ENCODE data around the gene CIBAR2.

The CIBAR2 gene

DNA sequence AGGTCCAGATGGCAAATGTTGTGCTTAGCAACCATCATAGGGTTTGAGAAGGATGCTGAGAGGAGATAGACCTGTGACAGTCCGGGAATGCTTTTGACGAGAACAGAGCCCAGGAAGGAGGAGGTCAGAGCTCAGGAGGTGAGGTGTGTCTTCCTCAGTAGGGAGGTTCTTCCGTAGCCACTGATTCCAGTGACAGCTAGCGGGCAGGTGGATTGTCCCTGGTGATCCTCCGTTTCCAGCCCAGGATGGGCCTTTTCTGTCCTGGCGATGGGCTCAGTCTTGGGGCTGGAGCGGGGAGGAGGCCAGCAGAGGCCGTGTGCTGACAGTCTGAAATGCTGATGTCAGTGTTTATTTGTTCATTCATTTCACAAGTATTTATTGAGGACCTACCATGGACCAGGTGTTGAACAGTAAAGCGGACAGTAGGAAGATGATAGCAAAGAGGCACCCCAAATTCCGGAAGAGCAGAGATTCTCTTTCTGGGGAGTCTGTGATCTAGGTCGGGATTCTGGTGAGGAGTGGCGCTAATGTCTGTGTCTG, 45.9 kb downstream of the CIBAR2 start:
- H3K27me3 ChIP-seq (ENCODE audit: low read depth, low read length), result 0 out of 2 replicates have a peak, but pooled peaks cover 9% of the 10 kb centered on the region
- TF ChIP-seq, protein P1, sequence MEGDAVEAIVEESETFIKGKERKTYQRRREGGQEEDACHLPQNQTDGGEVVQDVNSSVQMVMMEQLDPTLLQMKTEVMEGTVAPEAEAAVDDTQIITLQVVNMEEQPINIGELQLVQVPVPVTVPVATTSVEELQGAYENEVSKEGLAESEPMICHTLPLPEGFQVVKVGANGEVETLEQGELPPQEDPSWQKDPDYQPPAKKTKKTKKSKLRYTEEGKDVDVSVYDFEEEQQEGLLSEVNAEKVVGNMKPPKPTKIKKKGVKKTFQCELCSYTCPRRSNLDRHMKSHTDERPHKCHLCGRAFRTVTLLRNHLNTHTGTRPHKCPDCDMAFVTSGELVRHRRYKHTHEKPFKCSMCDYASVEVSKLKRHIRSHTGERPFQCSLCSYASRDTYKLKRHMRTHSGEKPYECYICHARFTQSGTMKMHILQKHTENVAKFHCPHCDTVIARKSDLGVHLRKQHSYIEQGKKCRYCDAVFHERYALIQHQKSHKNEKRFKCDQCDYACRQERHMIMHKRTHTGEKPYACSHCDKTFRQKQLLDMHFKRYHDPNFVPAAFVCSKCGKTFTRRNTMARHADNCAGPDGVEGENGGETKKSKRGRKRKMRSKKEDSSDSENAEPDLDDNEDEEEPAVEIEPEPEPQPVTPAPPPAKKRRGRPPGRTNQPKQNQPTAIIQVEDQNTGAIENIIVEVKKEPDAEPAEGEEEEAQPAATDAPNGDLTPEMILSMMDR (IDR thresholded peaks at IDR 0.05; ENCODE audit: low read depth, low read length), result no peak
- no peak for TF ChIP-seq EZH2phosphoT487 (IDR thresholded peaks at IDR 0.05; ENCODE audit: low read depth)

DNA sequence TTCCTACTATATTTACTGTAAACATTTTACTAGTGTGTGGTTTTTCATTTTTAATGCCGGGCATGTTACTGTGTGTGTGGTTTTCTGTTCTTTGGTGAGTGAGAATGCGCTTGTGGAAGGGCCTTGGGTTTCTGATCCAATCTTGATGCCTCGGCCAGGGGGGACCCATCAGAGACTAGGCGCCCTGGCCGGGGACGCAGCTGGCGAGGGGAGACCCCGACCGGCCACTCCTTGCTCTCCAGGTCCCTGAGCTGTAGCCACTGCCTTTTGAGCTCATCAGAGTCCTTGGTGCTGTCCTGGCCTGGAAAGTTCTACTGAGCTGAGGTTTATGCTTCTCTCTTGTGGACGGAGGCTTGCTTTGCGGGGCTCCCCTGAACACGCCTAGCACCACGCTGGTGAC, 47.2 kb downstream of the CIBAR2 start:
- TF ChIP-seq EZH2phosphoT487 (IDR thresholded peaks at IDR 0.05; ENCODE audit: low read depth), result no peak
- TF ChIP-seq, protein P1 (IDR thresholded peaks at IDR 0.05; ENCODE audit: low read depth, low read length), result no peak
- no peaks in the 10 kb centered on the region for H3K4me1 ChIP-seq (ENCODE audit: low read length)

More for the DNA sequence above, 45.9 kb downstream of the CIBAR2 start:
- Histone ChIP-seq H3K79me2 (ENCODE audit: low read length) (no peaks in the 10 kb centered on the region), H3K27ac (ENCODE audit: low read length) (no peak overlapping the region), H2AFZ (ENCODE audit: low read depth, low read length) (no peak overlapping the region), H3K4me3 (ENCODE audit: low read length) (no peak overlapping the region), H3K4me1 (ENCODE audit: low read length) (no peaks in the 10 kb centered on the region), H3K9ac (ENCODE audit: low read length) (no peak overlapping the region), H4K20me1 (ENCODE audit: insufficient read depth, low read length) (no peaks in the 10 kb centered on the region), H3K4me2 (ENCODE audit: low read length) (no peak overlapping the region), H3K9me3 (ENCODE audit: insufficient read depth, low read length) (no peaks in the 10 kb centered on the region), H3K36me3 (replicated peaks; ENCODE audit: low read depth, low read length) (no peaks in the 10 kb centered on the region)

DNA sequence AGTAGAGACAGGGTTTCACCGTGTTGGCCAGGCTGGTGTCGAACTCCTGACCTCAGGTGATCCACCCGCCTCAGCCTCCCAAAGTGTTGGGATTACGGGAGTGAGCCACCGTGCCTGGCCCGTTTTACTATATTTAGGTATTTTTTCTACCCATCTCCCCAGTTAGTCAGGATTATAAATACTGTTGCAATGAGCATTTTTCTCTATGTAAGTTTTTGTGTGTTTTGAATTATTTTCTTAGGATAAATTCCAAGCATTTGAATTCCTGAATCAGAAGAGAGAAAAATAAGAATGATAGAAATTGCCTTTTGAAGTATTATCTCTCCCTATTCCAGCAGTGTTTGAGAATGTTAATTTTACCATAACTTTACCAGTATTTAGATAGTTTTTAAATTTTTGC, 48.1 kb downstream of the CIBAR2 start:
- no peaks in the 10 kb centered on the region for H3K36me3 ChIP-seq (replicated peaks; ENCODE audit: low read depth, low read length)
- no peak overlapping the region for H2AFZ ChIP-seq (ENCODE audit: low read depth, low read length)
- H3K27ac ChIP-seq (ENCODE audit: low read length), result no peak overlapping the region
- H3K9me3 ChIP-seq (ENCODE audit: insufficient read depth, low read length), result no peaks in the 10 kb centered on the region
- H3K9ac ChIP-seq (ENCODE audit: low read length), result no peak overlapping the region
- TF ChIP-seq, protein P1 (IDR thresholded peaks at IDR 0.05; ENCODE audit: low read depth, low read length), result no peak
- no peak for TF ChIP-seq EZH2phosphoT487 (IDR thresholded peaks at IDR 0.05; ENCODE audit: low read depth)
- H3K4me2 ChIP-seq (ENCODE audit: low read length), result no peak overlapping the region
- H3K27me3 ChIP-seq (ENCODE audit: low read depth, low read length), result peaks cover 12% of the 10 kb centered on the region
- no peak overlapping the region for H3K4me3 ChIP-seq (ENCODE audit: low read length)
- no peaks in the 10 kb centered on the region for H4K20me1 ChIP-seq (ENCODE audit: insufficient read depth, low read length)
- H3K4me1 ChIP-seq (ENCODE audit: low read length), result no peaks in the 10 kb centered on the region
- H3K79me2 ChIP-seq (ENCODE audit: low read length), result no peaks in the 10 kb centered on the region

More for the DNA sequence above, 47.2 kb downstream of the CIBAR2 start:
- Histone ChIP-seq H3K4me2 (ENCODE audit: low read length) (no peak overlapping the region), H3K9me3 (ENCODE audit: insufficient read depth, low read length) (no peaks in the 10 kb centered on the region), H3K79me2 (ENCODE audit: low read length) (no peaks in the 10 kb centered on the region), H3K27me3 (ENCODE audit: low read depth, low read length) (0 out of 2 replicates have a peak, but pooled peaks cover 11% of the 10 kb centered on the region), H3K9ac (ENCODE audit: low read length) (no peak overlapping the region), H4K20me1 (ENCODE audit: insufficient read depth, low read length) (no peaks in the 10 kb centered on the region), H3K27ac (ENCODE audit: low read length) (no peak overlapping the region), H3K4me3 (ENCODE audit: low read length) (no peak overlapping the region), H3K36me3 (replicated peaks; ENCODE audit: low read depth, low read length) (no peaks in the 10 kb centered on the region), H2AFZ (ENCODE audit: low read depth, low read length) (no peak overlapping the region)

DNA sequence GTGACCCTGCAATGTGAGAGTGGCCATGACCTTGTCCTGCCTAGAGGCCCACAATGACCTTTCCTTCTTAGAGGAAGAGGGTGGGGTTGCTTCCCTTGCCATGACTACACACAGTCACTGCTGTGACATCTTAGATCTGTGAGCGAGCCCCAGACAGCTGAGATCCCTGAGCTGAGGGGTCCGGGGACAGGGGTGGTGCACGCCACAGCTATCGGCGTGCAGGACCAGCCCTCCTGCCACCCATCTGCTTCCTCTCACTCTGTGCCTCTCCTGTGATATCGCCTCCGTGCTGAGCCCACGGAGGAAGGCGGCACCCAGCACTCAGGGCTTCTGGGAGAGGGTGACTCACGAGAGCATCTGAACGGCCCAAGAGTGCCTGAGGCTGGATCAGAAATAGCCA, 49.4 kb downstream of the CIBAR2 start:
- Histone ChIP-seq H3K27ac (ENCODE audit: low read length) (no peak overlapping the region), H3K36me3 (replicated peaks; ENCODE audit: low read depth, low read length) (no peaks in the 10 kb centered on the region), H4K20me1 (ENCODE audit: insufficient read depth, low read length) (no peaks in the 10 kb centered on the region), H3K4me2 (ENCODE audit: low read length) (no peak overlapping the region), H3K79me2 (ENCODE audit: low read length) (no peaks in the 10 kb centered on the region), H2AFZ (ENCODE audit: low read depth, low read length) (no peak overlapping the region), H3K27me3 (ENCODE audit: low read depth, low read length) (peaks cover 26% of the 10 kb centered on the region), H3K4me1 (ENCODE audit: low read length) (no peaks in the 10 kb centered on the region), H3K9ac (ENCODE audit: low read length) (no peak overlapping the region), H3K4me3 (ENCODE audit: low read length) (no peak overlapping the region), H3K9me3 (ENCODE audit: insufficient read depth, low read length) (no peaks in the 10 kb centered on the region)
- TF ChIP-seq, protein P1 (IDR thresholded peaks at IDR 0.05; ENCODE audit: low read depth, low read length), result no peak
- no peak for TF ChIP-seq EZH2phosphoT487 (IDR thresholded peaks at IDR 0.05; ENCODE audit: low read depth)

Data from OCI-LY3 (cell line).